ENCODE measurements around the gene AMH. TPM values are rescaled to one million over a fixed set of nuclear protein-coding genes. Genes with fewer than 3 reads are reported as not detected.

The AMH gene
- polyA plus RNA-seq, 1 of the 3 experiments (the other 2 are of a cell fraction): 18.1 TPM

GRCh38 chr19:2266183-2266993 is 17.3 kb downstream of the AMH start:
- POLR2A ChIA-PET: interaction anchor here (1.1 kb wide), 1 partner anchor 23 kb away, joined by 4 read pairs; no protein-coding TSS in a partner anchor
- Histone ChIP-seq H3K9ac (no peak overlapping the region), H3K4me2 (0 out of 2 replicates have a peak overlapping the region, but pooled peaks have one; percentile 15), H3K9me2 (no peaks in the 10 kb centered on the region), H3K9me3 (no peaks in the 10 kb centered on the region), H3K36me3 (replicated peaks in 1 of 2; ENCODE audit: control insufficient read depth in 1 of 2, insufficient read depth in 2 of 2, low read length in 1 of 2) (no peaks in the 10 kb centered on the region), H3K4me3 (ENCODE audit: low read depth in 2 of 2, low read length in 1 of 2) (no peak overlapping the region), H3K79me2 (ENCODE audit: insufficient read depth) (peaks cover 21% of the 10 kb centered on the region), H3K4me1 (ENCODE audit: control insufficient read depth in 1 of 2, insufficient read depth in 2 of 2, low read depth in 1 of 2, low read length in 1 of 2) (peaks cover 5 to 8% of the 10 kb centered on the region in 2 experiments; a peak in 3 of 4 replicates), H4K20me1 (ENCODE audit: insufficient read depth) (peaks cover 19% of the 10 kb centered on the region), H3F3A (replicated peaks; ENCODE audit: insufficient read depth) (peaks cover 9% of the 10 kb centered on the region), H3K27ac (ENCODE audit: low read depth in 2 of 2, low read length in 1 of 2) (no peak overlapping the region), H3K27me3 (ENCODE audit: insufficient read depth) (no peaks in the 10 kb centered on the region), H2AFZ (ENCODE audit: low read depth) (peak overlapping the region; percentile 84)
- WGBS (ENCODE audit: low lambda C conversion rate): 80% methylated on average over 15 of the region's 18 CpGs
- TF ChIP-seq, protein P1, sequence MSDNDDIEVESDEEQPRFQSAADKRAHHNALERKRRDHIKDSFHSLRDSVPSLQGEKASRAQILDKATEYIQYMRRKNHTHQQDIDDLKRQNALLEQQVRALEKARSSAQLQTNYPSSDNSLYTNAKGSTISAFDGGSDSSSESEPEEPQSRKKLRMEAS (IDR thresholded peaks at IDR 0.05; ENCODE audit: low read depth): peak; percentile 75; the same call in 1 of the 2 replicates
- TF ChIP-seq POLR2AphosphoS5 (IDR thresholded peaks at IDR 0.05; ENCODE audit: low read depth, low read length): no peak
- TF ChIP-seq RAD21 (IDR thresholded peaks at IDR 0.05; ENCODE audit: low read length): no peak
- TF ChIP-seq RFX5 (IDR thresholded peaks at IDR 0.05; ENCODE audit: low read length): no peak
- TF ChIP-seq YY1 (IDR thresholded peaks at IDR 0.05; ENCODE audit: low read depth): no peak
- no peak for TF ChIP-seq CHD2 (IDR thresholded peaks at IDR 0.05; ENCODE audit: low read length, partially characterized antibody)
- TF ChIP-seq, protein P2, sequence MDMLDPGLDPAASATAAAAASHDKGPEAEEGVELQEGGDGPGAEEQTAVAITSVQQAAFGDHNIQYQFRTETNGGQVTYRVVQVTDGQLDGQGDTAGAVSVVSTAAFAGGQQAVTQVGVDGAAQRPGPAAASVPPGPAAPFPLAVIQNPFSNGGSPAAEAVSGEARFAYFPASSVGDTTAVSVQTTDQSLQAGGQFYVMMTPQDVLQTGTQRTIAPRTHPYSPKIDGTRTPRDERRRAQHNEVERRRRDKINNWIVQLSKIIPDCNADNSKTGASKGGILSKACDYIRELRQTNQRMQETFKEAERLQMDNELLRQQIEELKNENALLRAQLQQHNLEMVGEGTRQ (IDR thresholded peaks at IDR 0.05; ENCODE audit: borderline replicate concordance, low read depth, low read length): no peak
- no peak for TF ChIP-seq ELF1 (IDR thresholded peaks at IDR 0.05)
- TF ChIP-seq FOXJ3 (CRISPR knock-in tag; IDR thresholded peaks at IDR 0.05): no peak
- peak; percentile 56 for TF ChIP-seq NFIC (IDR thresholded peaks at IDR 0.05; ENCODE audit: borderline replicate concordance)
- TF ChIP-seq TEAD4 (IDR thresholded peaks at IDR 0.05; ENCODE audit: borderline replicate concordance, insufficient read depth): no peak
- no peak for TF ChIP-seq PBX3 (IDR thresholded peaks at IDR 0.05)
- no peak for TF ChIP-seq SIN3A (IDR thresholded peaks at IDR 0.05; ENCODE audit: borderline replicate concordance, low read depth, low read length)
- TF ChIP-seq EP300 (IDR thresholded peaks at IDR 0.05; ENCODE audit: borderline replicate concordance in 1 of 2, low read depth in 1 of 2, low read length in 1 of 2): no peak
- TF ChIP-seq SMC3 (IDR thresholded peaks at IDR 0.05; ENCODE audit: low read depth, low read length): no peak
- TF ChIP-seq IRF3 (IDR thresholded peaks at IDR 0.05; ENCODE audit: low read depth, low read length): no peak
- TF ChIP-seq GABPA (IDR thresholded peaks at IDR 0.05; ENCODE audit: low read depth): no peak
- TF ChIP-seq FOSL2 (IDR thresholded peaks at IDR 0.05; ENCODE audit: borderline replicate concordance, low read depth): no peak
- TF ChIP-seq TCF12 (IDR thresholded peaks at IDR 0.05): no peak
- TF ChIP-seq JUND (IDR thresholded peaks at IDR 0.05): no peak
- peak; percentile 71; the same call in 1 of the 2 replicates for TF ChIP-seq USF1 (IDR thresholded peaks at IDR 0.05; ENCODE audit: borderline replicate concordance, low read depth)
- DNase-seq: peak; percentile 46
- CTCF ChIA-PET: interaction anchor here (1.0 to 9.8 kb wide), 4 partner anchors 7 to 50 kb away, joined by 3 to 121 read pairs (median 4); no protein-coding TSS in a partner anchor
